ENCODE measurements around the gene AOPEP.

- TF ChIP-seq, protein P1, sequence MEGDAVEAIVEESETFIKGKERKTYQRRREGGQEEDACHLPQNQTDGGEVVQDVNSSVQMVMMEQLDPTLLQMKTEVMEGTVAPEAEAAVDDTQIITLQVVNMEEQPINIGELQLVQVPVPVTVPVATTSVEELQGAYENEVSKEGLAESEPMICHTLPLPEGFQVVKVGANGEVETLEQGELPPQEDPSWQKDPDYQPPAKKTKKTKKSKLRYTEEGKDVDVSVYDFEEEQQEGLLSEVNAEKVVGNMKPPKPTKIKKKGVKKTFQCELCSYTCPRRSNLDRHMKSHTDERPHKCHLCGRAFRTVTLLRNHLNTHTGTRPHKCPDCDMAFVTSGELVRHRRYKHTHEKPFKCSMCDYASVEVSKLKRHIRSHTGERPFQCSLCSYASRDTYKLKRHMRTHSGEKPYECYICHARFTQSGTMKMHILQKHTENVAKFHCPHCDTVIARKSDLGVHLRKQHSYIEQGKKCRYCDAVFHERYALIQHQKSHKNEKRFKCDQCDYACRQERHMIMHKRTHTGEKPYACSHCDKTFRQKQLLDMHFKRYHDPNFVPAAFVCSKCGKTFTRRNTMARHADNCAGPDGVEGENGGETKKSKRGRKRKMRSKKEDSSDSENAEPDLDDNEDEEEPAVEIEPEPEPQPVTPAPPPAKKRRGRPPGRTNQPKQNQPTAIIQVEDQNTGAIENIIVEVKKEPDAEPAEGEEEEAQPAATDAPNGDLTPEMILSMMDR (IDR thresholded peaks at IDR 0.05), result no peak
- TF ChIP-seq POLR2A (IDR thresholded peaks at IDR 0.05), result no peak
Measured at GRCh38 chr9:95071450-95071849, 345.0 kb downstream of the AOPEP start.

Data from testis (tissue), 2 donors.